Astrocyte of the cerebellum (primary cell): ENCODE results near the gene NFATC2.

ENCODE experiments used
- DNase-seq: peaks from one replicate; pipeline ENCODE4 v3.0.0-alpha.2; 2011; ENCODE audit warnings: low read depth
- H3K4me3 ChIP-seq: 2 replicates; pipeline ENCODE4 v1.5.1; 2011; ENCODE audit warnings: mild to moderate bottlenecking, low read depth, low read length, moderate library complexity
- in situ Hi-C: cut with HindIII; loops from 2 replicates; pipeline ENCODE4 v1.10.0; 2017; ENCODE audit warnings: low sequenced_read_pairs
- TF ChIP-seq, protein P1 (sequence below): IDR thresholded peaks from 2 replicates; pipeline ENCODE4 v1.5.1; 2012; ENCODE audit warnings: low read length, low read depth, moderate library complexity, mild to moderate bottlenecking; ENCODE audit errors: missing control alignments

The NFATC2 gene

GRCh38 chr20:51379601-51380341, 162.7 kb downstream of the NFATC2 start:
- TF ChIP-seq, protein P1, sequence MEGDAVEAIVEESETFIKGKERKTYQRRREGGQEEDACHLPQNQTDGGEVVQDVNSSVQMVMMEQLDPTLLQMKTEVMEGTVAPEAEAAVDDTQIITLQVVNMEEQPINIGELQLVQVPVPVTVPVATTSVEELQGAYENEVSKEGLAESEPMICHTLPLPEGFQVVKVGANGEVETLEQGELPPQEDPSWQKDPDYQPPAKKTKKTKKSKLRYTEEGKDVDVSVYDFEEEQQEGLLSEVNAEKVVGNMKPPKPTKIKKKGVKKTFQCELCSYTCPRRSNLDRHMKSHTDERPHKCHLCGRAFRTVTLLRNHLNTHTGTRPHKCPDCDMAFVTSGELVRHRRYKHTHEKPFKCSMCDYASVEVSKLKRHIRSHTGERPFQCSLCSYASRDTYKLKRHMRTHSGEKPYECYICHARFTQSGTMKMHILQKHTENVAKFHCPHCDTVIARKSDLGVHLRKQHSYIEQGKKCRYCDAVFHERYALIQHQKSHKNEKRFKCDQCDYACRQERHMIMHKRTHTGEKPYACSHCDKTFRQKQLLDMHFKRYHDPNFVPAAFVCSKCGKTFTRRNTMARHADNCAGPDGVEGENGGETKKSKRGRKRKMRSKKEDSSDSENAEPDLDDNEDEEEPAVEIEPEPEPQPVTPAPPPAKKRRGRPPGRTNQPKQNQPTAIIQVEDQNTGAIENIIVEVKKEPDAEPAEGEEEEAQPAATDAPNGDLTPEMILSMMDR, result no peak
- no peak overlapping the region for H3K4me3 ChIP-seq
- DNase-seq, result no peak
- in situ Hi-C loops, result no loop called here

DNA sequence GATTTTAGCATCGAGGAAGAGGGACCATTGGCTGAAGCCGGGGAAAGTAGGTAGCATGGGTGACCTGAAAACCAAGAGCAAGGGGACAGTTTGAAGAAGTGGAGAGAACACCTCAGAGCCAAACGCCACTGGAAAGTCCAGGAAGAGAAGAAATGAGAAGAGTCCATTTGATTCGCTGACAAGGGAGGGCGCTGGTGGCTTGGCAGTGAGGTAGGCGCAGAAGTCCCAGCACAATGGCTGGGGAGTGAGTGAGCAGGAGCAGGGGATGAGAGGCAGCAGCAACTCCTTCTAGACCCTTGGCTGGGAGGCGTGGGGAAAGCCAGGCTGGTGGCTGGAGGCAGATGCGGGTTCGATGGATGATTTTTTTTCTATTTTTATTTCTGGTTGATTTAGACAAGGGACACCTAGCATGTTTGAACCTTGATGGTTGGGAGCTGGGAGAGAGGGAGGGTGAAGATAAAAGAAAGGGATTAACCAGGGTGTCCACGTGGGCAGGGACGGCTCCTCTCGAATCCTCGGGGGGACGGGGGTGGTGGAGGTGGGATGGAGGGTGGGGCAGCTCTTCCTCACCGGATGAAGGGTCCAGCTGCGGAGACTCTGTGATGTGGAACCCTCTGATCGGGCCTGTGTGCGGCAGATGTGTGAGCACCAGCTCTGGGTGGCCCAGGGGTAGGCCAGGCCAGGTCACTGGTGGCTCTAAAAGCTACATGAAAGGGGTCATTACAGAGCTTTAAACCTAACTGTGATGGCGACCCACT, 164.2 kb downstream of the NFATC2 start:
- TF ChIP-seq, protein P1, result no peak
- no peak for DNase-seq

GRCh38 chr20:51377132-51377531, 165.4 kb downstream of the NFATC2 start:
- TF ChIP-seq, protein P1, result no peak
- in situ Hi-C loops, result no loop called here
- H3K4me3 ChIP-seq, result no peak overlapping the region
- DNase-seq, result no peak

More for the DNA sequence above, 164.2 kb downstream of the NFATC2 start:
- H3K4me3 ChIP-seq, result no peak overlapping the region
- in situ Hi-C loops, result no loop called here

- in situ Hi-C loops, result no loop called here
- TF ChIP-seq, protein P1, result no peak
- no peak overlapping the region for H3K4me3 ChIP-seq
- DNase-seq, result no peak
These were observed 166.4 kb downstream of the NFATC2 start for GRCh38 chr20:51376111-51376510.

GRCh38 chr20:51375561-51375960, 167.0 kb downstream of the NFATC2 start:
- TF ChIP-seq, protein P1, result no peak
- in situ Hi-C loops, result no loop called here
- no peak for DNase-seq
- no peak overlapping the region for H3K4me3 ChIP-seq

DNA sequence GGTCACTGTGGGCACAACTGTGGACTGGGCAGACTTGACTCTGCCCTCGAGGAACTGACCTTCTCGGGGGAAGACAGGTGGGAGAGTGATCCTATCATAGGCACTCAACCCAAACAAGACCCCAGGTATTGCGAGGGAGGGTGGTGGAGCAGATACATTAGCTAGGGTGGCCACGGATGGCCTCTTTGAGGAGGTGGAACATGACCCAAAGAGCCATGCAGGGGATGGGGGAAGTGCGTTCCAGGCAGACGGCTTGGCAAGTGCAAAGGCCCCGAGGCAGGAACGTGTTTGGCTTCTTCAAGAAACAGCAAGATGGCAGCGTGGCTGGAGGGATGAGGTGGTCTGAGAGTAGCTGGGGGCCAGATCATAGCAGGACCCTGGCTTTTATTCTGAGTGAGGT, 167.6 kb downstream of the NFATC2 start:
- no peak overlapping the region for H3K4me3 ChIP-seq
- in situ Hi-C loops, result no loop called here

More for the DNA sequence above, 167.6 kb downstream of the NFATC2 start:
- TF ChIP-seq, protein P1, result no peak
- DNase-seq, result no peak
